ENCODE data around the gene EPAS1.

DNA sequence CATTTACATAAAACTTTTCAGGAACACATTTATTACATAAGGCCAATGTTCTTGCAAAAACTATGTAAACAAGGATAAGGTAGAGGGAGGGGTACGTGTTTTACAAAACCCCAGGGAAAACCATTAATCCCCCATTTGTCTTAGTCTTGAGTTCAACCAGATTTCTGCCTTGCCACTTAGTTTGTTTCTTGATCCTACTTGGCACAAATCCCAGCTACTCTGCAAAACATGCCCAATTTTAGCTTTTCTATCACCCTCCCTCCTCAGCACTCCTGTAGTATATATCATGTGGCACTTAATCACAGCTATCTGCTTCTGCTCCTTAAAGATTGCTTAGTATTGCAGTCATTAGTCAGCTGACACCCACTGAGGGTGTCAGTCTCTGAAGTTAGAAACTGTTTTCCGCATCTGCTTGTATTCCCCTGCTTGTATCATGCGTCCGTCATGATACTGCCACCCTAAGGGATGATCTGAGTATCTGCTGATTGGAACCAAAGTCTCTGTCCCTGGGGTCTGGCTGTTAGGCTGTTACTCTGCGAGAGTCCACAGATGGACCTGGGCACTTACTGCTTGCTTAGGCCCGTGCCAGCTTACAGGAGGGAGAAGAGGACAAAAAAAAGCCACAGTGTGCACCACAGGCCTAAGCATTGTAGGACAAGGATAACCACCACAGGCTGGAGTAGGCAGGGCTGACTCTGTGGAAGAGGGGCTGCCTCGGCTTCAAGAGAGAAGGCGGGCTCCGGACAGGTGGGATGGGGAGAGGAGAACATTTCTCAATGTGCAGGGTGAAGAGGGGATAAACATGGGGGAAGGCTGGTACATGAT lies 82.2 kb downstream of the EPAS1 start:
- TF ChIP-seq, protein P1, sequence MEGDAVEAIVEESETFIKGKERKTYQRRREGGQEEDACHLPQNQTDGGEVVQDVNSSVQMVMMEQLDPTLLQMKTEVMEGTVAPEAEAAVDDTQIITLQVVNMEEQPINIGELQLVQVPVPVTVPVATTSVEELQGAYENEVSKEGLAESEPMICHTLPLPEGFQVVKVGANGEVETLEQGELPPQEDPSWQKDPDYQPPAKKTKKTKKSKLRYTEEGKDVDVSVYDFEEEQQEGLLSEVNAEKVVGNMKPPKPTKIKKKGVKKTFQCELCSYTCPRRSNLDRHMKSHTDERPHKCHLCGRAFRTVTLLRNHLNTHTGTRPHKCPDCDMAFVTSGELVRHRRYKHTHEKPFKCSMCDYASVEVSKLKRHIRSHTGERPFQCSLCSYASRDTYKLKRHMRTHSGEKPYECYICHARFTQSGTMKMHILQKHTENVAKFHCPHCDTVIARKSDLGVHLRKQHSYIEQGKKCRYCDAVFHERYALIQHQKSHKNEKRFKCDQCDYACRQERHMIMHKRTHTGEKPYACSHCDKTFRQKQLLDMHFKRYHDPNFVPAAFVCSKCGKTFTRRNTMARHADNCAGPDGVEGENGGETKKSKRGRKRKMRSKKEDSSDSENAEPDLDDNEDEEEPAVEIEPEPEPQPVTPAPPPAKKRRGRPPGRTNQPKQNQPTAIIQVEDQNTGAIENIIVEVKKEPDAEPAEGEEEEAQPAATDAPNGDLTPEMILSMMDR (IDR thresholded peaks at IDR 0.05), result no peak
- no peak for TF ChIP-seq EP300 (IDR thresholded peaks at IDR 0.05; ENCODE audit: low read depth)
- no peak for TF ChIP-seq POLR2A (IDR thresholded peaks at IDR 0.05)
- TF ChIP-seq POLR2AphosphoS5 (IDR thresholded peaks at IDR 0.05), result peak in 1 of 3 donors; percentile 23

All from transverse colon (tissue), 4 donors.